Suppressor macrophage treated with lipopolysaccharide for 4 hours (primary cell): Measurements from ENCODE around the gene CFAP100.

ENCODE experiments used
- DNase-seq: peaks from one replicate; pipeline ENCODE4 v3.0.0-alpha.2; 2020

CFAP100 gene

GRCh38 chr3:126377211-126377610 is 17.5 kb upstream of the CFAP100 start:
- DNase-seq = no peak

- DNase-seq = no peak
Observed at GRCh38 chr3:126378341-126378751, 16.4 kb upstream of the CFAP100 start.

GRCh38 chr3:126380011-126380768 is 14.5 kb upstream of the CFAP100 start:
- DNase-seq = no peak

GRCh38 chr3:126381966-126382365 is 12.7 kb upstream of the CFAP100 start:
- DNase-seq = peak; percentile 27

- DNase-seq = peak; percentile 97
Observed at GRCh38 chr3:126389112-126389793, 5.5 kb upstream of the CFAP100 start.

- DNase-seq = no peak
Observed at GRCh38 chr3:126389794-126390146, 4.9 kb upstream of the CFAP100 start.

GRCh38 chr3:126390201-126390600 is 4.5 kb upstream of the CFAP100 start:
- DNase-seq = no peak

GRCh38 chr3:126390751-126391150 is 4.0 kb upstream of the CFAP100 start:
- no peak for DNase-seq

GRCh38 chr3:126391631-126392030 is 3.1 kb upstream of the CFAP100 start:
- no peak for DNase-seq

- no peak for DNase-seq
Observed at GRCh38 chr3:126392246-126392645, 2.5 kb upstream of the CFAP100 start.

- DNase-seq = no peak
Observed at GRCh38 chr3:126393563-126393962, 1.1 kb upstream of the CFAP100 start.

GRCh38 chr3:126394977-126395321 is 240 bp downstream of the CFAP100 start:
- DNase-seq = no peak

- no peak for DNase-seq
Observed at GRCh38 chr3:126395846-126396513, 1.3 kb downstream of the CFAP100 start.

GRCh38 chr3:126396536-126396935 is 1.8 kb downstream of the CFAP100 start:
- DNase-seq = no peak

GRCh38 chr3:126397610-126398422 is 3.1 kb downstream of the CFAP100 start:
- no peak for DNase-seq

GRCh38 chr3:126398423-126399350 is 4.0 kb downstream of the CFAP100 start:
- no peak for DNase-seq

GRCh38 chr3:126399351-126399735 is 4.6 kb downstream of the CFAP100 start:
- DNase-seq = peak; percentile 89

- DNase-seq = no peak
Observed at GRCh38 chr3:126399756-126400155, 5.0 kb downstream of the CFAP100 start.

GRCh38 chr3:126401611-126402160 is 7.0 kb downstream of the CFAP100 start:
- no peak for DNase-seq

GRCh38 chr3:126402178-126402577 is 7.5 kb downstream of the CFAP100 start:
- DNase-seq = no peak

- no peak for DNase-seq
Observed at GRCh38 chr3:126402666-126403302, 8.1 kb downstream of the CFAP100 start.
